SK-N-MC (cell line): ENCODE measurements around the gene F2.

Experiments
- EZH2 ChIP-seq: fragments of 200-600 bp; sonication (generic); IDR thresholded peaks from one replicate; pipeline ENCODE4 v1.6.1; 2017; ENCODE audit warnings: antibody characterized with exemption
- POLR2AphosphoS5 ChIP-seq: IDR thresholded peaks from 2 replicates; pipeline ENCODE4 v1.6.1; 2012; ENCODE audit warnings: mild to moderate bottlenecking, low read depth, low read length, borderline replicate concordance

GRCh38 chr11:46671958-46672315 lies 47.1 kb upstream of the F2 start:
- TF ChIP-seq EZH2 (no peak), POLR2AphosphoS5 (no peak)
